Activated CD4-positive, alpha-beta T cell treated with anti-CD3 and anti-CD28 coated beads, Interleukin-2, amount 10 ng/mL, durations not matched to agents 7 days and 5 days (primary cell): ENCODE data around the gene TRIM41. TPM values are rescaled to one million over a fixed set of nuclear protein-coding genes. Genes with fewer than 3 reads are reported as not detected.
A peak's percentile ranks its signal among the peaks of the same experiment; 100 is the strongest.
"Not testable (repeated sequence)": the region's sequence is repeated elsewhere in the genome, so short reads cannot be mapped to it uniquely, and the experiment has no call there.

Source experiments
- CTCF ChIA-PET: fragments of 350-600 bp; sonication (Branson Sonifier 250); formaldehyde crosslinking; loops from one replicate; lab custom pipeline; 2021; ENCODE audit warnings: antibody characterized with exemption; lab: Charles Lee
- POLR2A ChIA-PET: fragments of 350-600 bp; sonication (Branson Sonifier 250); formaldehyde crosslinking; loops from one replicate; lab custom pipeline; 2021; ENCODE audit warnings: antibody characterized with exemption; lab: Charles Lee
- DNase-seq: peaks from one replicate; pipeline ENCODE4 v3.0.0-alpha.2; 2020
- H3K27ac Mint-ChIP-seq: one replicate; pipeline ENCODE4 v1.8.0; 2021; ENCODE audit warnings: mild to moderate bottlenecking, moderate library complexity, mixed read lengths
- H3K27me3 Mint-ChIP-seq: one replicate; pipeline ENCODE4 v1.8.0; 2021; ENCODE audit warnings: mixed read lengths
- H3K36me3 Mint-ChIP-seq: one replicate; pipeline ENCODE4 v1.8.0; 2021; ENCODE audit warnings: low read depth, mixed read lengths
- H3K4me1 Mint-ChIP-seq: one replicate; pipeline ENCODE4 v1.8.0; 2021; ENCODE audit warnings: mixed read lengths
- H3K4me3 Mint-ChIP-seq: one replicate; pipeline ENCODE4 v1.8.0; 2021; ENCODE audit warnings: mild to moderate bottlenecking, moderate library complexity, mixed read lengths
- H3K9me3 Mint-ChIP-seq: one replicate; pipeline ENCODE4 v1.8.0; 2021; ENCODE audit warnings: mixed read lengths
- total RNA-seq, 2 experiments: library from RNA; stranded (reverse); gene quantifications; one replicate each; pipeline ENCODE4 v1.2.3, GENCODE V29; 2021

The TRIM41 gene
- total RNA-seq, 2 experiments from 2014 or later: 34.7 to 36.9 TPM

GRCh38 chr5:181255836-181256578, 32.9 kb downstream of the TRIM41 start:
- Mint-ChIP-seq H3K27ac (peak overlapping the region; percentile 7), H3K36me3 (peaks cover 49% of the 10 kb centered on the region), H3K27me3 (no peaks in the 10 kb centered on the region), H3K9me3 (no peaks in the 10 kb centered on the region), H3K4me3 (no peak overlapping the region), H3K4me1 (peaks cover 71% of the 10 kb centered on the region)
- POLR2A ChIA-PET: no interaction called here
- DNase-seq: no peak
- CTCF ChIA-PET: interaction anchor here (0.9 to 2.2 kb wide), 4 partner anchors 10 to 49 kb away, joined by 3 to 7 read pairs (median 6); partner anchors contain the start of genes RACK1 and TRIM41

GRCh38 chr5:181258576-181258975, 35.5 kb downstream of the TRIM41 start:
- POLR2A ChIA-PET: no interaction called here
- H3K36me3 Mint-ChIP-seq: peaks cover 50% of the 10 kb centered on the region

GRCh38 chr5:181259283-181259682, 36.2 kb downstream of the TRIM41 start:
- Mint-ChIP-seq H3K4me3 (peak overlapping the region; percentile 94), H3K36me3 (peaks cover 53% of the 10 kb centered on the region), H3K27me3 (no peaks in the 10 kb centered on the region), H3K4me1 (peaks cover 58% of the 10 kb centered on the region), H3K27ac (peak overlapping the region; percentile 95), H3K9me3 (no peaks in the 10 kb centered on the region)
- POLR2A ChIA-PET: no interaction called here
- no peak for DNase-seq
- CTCF ChIA-PET: interaction anchor here (3.2 kb wide), 1 partner anchor 8 kb away, joined by 22 read pairs; no protein-coding TSS in a partner anchor

More at GRCh38 chr5:181258576-181258975, 35.5 kb downstream of the TRIM41 start:
- CTCF ChIA-PET: no interaction called here
- H3K27ac Mint-ChIP-seq: no peak overlapping the region
- peaks cover 56% of the 10 kb centered on the region for H3K4me1 Mint-ChIP-seq
- no peaks in the 10 kb centered on the region for H3K27me3 Mint-ChIP-seq
- peak overlapping the region; percentile 94 for H3K4me3 Mint-ChIP-seq
- H3K9me3 Mint-ChIP-seq: no peaks in the 10 kb centered on the region
- DNase-seq: no peak

GRCh38 chr5:181259974-181260719, 37.1 kb downstream of the TRIM41 start:
- Mint-ChIP-seq H3K9me3 (no peaks in the 10 kb centered on the region), H3K27ac (peak overlapping the region; percentile 95), H3K27me3 (no peaks in the 10 kb centered on the region), H3K36me3 (peaks cover 50% of the 10 kb centered on the region), H3K4me3 (peak overlapping the region; percentile 94), H3K4me1 (peaks cover 51% of the 10 kb centered on the region)
- ChIA-PET CTCF (interaction anchor here (0.9 to 3.2 kb wide), 7 partner anchors 9 to 87 kb away, joined by 3 to 22 read pairs (median 4); no protein-coding TSS in a partner anchor), POLR2A (interaction anchor here (0.5 to 1.3 kb wide), 3 partner anchors 37 to 429 kb away, joined by 3 to 4 read pairs (median 3); partner anchors contain the start of gene TRIM41)
- DNase-seq: no peak

GRCh38 chr5:181260720-181261319, 37.7 kb downstream of the TRIM41 start, which contains the start of gene TRIM52:
TSS of gene TRIM52 (minus strand) at chr5:181261143. CDS start at chr5:181260813, 330 bp downstream.
- Mint-ChIP-seq H3K9me3 (no peaks in the 10 kb centered on the region), H3K36me3 (peaks cover 44% of the 10 kb centered on the region), H3K27me3 (no peaks in the 10 kb centered on the region), H3K4me3 (peak within 1 kb of the TSS; percentile 94), H3K27ac (peak within 1 kb of the TSS; percentile 95), H3K4me1 (peaks cover 45% of the 10 kb centered on the region)
- CTCF ChIA-PET: interaction anchor here (0.9 to 3.2 kb wide), 9 partner anchors 9 to 87 kb away, joined by 3 to 22 read pairs (median 4); partner anchors contain the start of gene RACK1
- POLR2A ChIA-PET: interaction anchor here (0.5 to 1.3 kb wide), 3 partner anchors 37 to 430 kb away, joined by 3 to 4 read pairs (median 3); partner anchors contain the start of gene TRIM41
- DNase-seq: peak; percentile 93

- peak overlapping the region; percentile 94 for H3K4me3 Mint-ChIP-seq
- peaks cover 38% of the 10 kb centered on the region for H3K36me3 Mint-ChIP-seq
- ChIA-PET CTCF (interaction anchor here (0.9 to 3.2 kb wide), 8 partner anchors 10 to 88 kb away, joined by 3 to 22 read pairs (median 4); partner anchors contain the start of gene RACK1), POLR2A (interaction anchor here (0.5 to 1.3 kb wide), 4 partner anchors 38 to 89 kb away, joined by 3 to 5 read pairs (median 4); partner anchors contain the start of gene TRIM41)
- H3K27ac Mint-ChIP-seq: peak overlapping the region; percentile 95
- H3K9me3 Mint-ChIP-seq: no peaks in the 10 kb centered on the region
- peaks cover 38% of the 10 kb centered on the region for H3K4me1 Mint-ChIP-seq
- DNase-seq: peak; percentile 82
- no peaks in the 10 kb centered on the region for H3K27me3 Mint-ChIP-seq
Observed at GRCh38 chr5:181261320-181262049, 38.4 kb downstream of the TRIM41 start.

- POLR2A ChIA-PET: no interaction called here
- CTCF ChIA-PET: interaction anchor here (0.7 to 1.0 kb wide), 2 partner anchors 79 to 81 kb away, joined by 3 to 4 read pairs; no protein-coding TSS in a partner anchor
- no peak for DNase-seq
Observed at GRCh38 chr5:181263633-181264032, 40.6 kb downstream of the TRIM41 start.

GRCh38 chr5:181265092-181265671, 42.1 kb downstream of the TRIM41 start:
- CTCF ChIA-PET: interaction anchor here (1.2 kb wide), 1 partner anchor 81 kb away, joined by 4 read pairs; no protein-coding TSS in a partner anchor
- POLR2A ChIA-PET: no interaction called here
- Mint-ChIP-seq H3K27me3 (no peaks in the 10 kb centered on the region), H3K9me3 (no peaks in the 10 kb centered on the region), H3K4me1 (peaks cover 5% of the 10 kb centered on the region), H3K27ac (peak overlapping the region; percentile 41), H3K4me3 (no peak overlapping the region), H3K36me3 (peaks cover 15% of the 10 kb centered on the region)
- DNase-seq: no peak

More at GRCh38 chr5:181263633-181264032, 40.6 kb downstream of the TRIM41 start:
- Mint-ChIP-seq H3K36me3 (peaks cover 21% of the 10 kb centered on the region), H3K4me1 (peaks cover 20% of the 10 kb centered on the region), H3K9me3 (no peaks in the 10 kb centered on the region), H3K27ac (no peak overlapping the region), H3K4me3 (no peak overlapping the region), H3K27me3 (no peaks in the 10 kb centered on the region)

GRCh38 chr5:181267291-181267904, 44.3 kb downstream of the TRIM41 start:
- POLR2A ChIA-PET, H3K4me3 Mint-ChIP-seq, H3K9me3 Mint-ChIP-seq, H3K27me3 Mint-ChIP-seq, H3K27ac Mint-ChIP-seq, H3K4me1 Mint-ChIP-seq, DNase-seq: not testable (repeated sequence)
- CTCF ChIA-PET: interaction anchor here (0.6 kb wide), 1 partner anchor 83 kb away, joined by 3 read pairs; no protein-coding TSS in a partner anchor
- H3K36me3 Mint-ChIP-seq: peaks cover 12% of the 10 kb centered on the region

- H3K36me3 Mint-ChIP-seq: peaks cover 12% of the 10 kb centered on the region
- H3K4me1 Mint-ChIP-seq, POLR2A ChIA-PET, H3K9me3 Mint-ChIP-seq, DNase-seq, H3K4me3 Mint-ChIP-seq, H3K27ac Mint-ChIP-seq, H3K27me3 Mint-ChIP-seq: not testable (repeated sequence)
- CTCF ChIA-PET: interaction anchor here (0.6 kb wide), 1 partner anchor 83 kb away, joined by 3 read pairs; no protein-coding TSS in a partner anchor
Observed at GRCh38 chr5:181267907-181268306, 44.8 kb downstream of the TRIM41 start.

GRCh38 chr5:181271081-181271480, 48.0 kb downstream of the TRIM41 start:
- CTCF ChIA-PET: no interaction called here
- no peaks in the 10 kb centered on the region for H3K27me3 Mint-ChIP-seq
- no peaks in the 10 kb centered on the region for H3K36me3 Mint-ChIP-seq
- no peak for DNase-seq
- no peaks in the 10 kb centered on the region for H3K4me1 Mint-ChIP-seq
- POLR2A ChIA-PET: no interaction called here
- H3K4me3 Mint-ChIP-seq: no peak overlapping the region
- no peak overlapping the region for H3K27ac Mint-ChIP-seq
- H3K9me3 Mint-ChIP-seq: no peaks in the 10 kb centered on the region
